HEK293T (cell line): ENCODE results near the gene VPS4B.

Experiments used
- BHLHE40 ChIP-seq: fragments of 450-650 bp; IDR thresholded peaks from 2 replicates; pipeline ENCODE4 v1.6.1; 2016; ENCODE audit warnings: mild to moderate bottlenecking, moderate library complexity, borderline replicate concordance
- ELF4 ChIP-seq: fragments of 450-650 bp; IDR thresholded peaks from 2 replicates; pipeline ENCODE4 v1.6.1; 2017; ENCODE audit warnings: antibody characterized with exemption
- FOXA1 ChIP-seq: fragments of 450-650 bp; IDR thresholded peaks from 2 replicates; pipeline ENCODE4 v1.6.1; 2016; ENCODE audit warnings: mild to moderate bottlenecking
- FOXK2 ChIP-seq: fragments of 450-650 bp; IDR thresholded peaks from 2 replicates; pipeline ENCODE4 v1.6.1; 2016; ENCODE audit warnings: mild to moderate bottlenecking
- FOXM1 ChIP-seq: fragments of 450-650 bp; IDR thresholded peaks from 2 replicates; pipeline ENCODE4 v1.6.1; 2017; ENCODE audit warnings: mild to moderate bottlenecking, borderline replicate concordance
- HDGF ChIP-seq: fragments of 450-650 bp; IDR thresholded peaks from 2 replicates; pipeline ENCODE4 v1.6.1; 2017; ENCODE audit warnings: antibody characterized with exemption, borderline replicate concordance
- L3MBTL2 ChIP-seq: fragments of 450-650 bp; conservative IDR thresholded peaks from 2 replicates; pipeline ENCODE4 v1.6.1; 2016; ENCODE audit warnings: mild to moderate bottlenecking
- NFRKB ChIP-seq: fragments of 450-650 bp; IDR thresholded peaks from 2 replicates; pipeline ENCODE4 v1.6.1; 2016; ENCODE audit warnings: mild to moderate bottlenecking, moderate library complexity
- PKNOX1 ChIP-seq: fragments of 450-650 bp; IDR thresholded peaks from 2 replicates; pipeline ENCODE4 v1.6.1; 2016
- SP1 ChIP-seq: fragments of 450-650 bp; IDR thresholded peaks from 2 replicates; pipeline ENCODE4 v1.6.1; 2017
- SUZ12 ChIP-seq: fragments of 450-650 bp; IDR thresholded peaks from 2 replicates; pipeline ENCODE4 v1.6.1; 2016; ENCODE audit warnings: mild to moderate bottlenecking
- TARDBP ChIP-seq: fragments of 450-650 bp; IDR thresholded peaks from 2 replicates; pipeline ENCODE4 v1.6.1; 2016
- ZNF384 ChIP-seq: fragments of 450-650 bp; IDR thresholded peaks from 2 replicates; pipeline ENCODE4 v1.6.1; 2016

- TF ChIP-seq BHLHE40 (no peak), ZNF384 (no peak), PKNOX1 (no peak), TARDBP (no peak), FOXA1 (no peak), SP1 (no peak), NFRKB (no peak), SUZ12 (no peak), FOXK2 (no peak), ELF4 (no peak), HDGF (no peak), FOXM1 (no peak), L3MBTL2 (no peak)
These were observed 82.3 kb downstream of the VPS4B start for GRCh38 chr18:63339920-63340484.
